HG03520 (cell line): ENCODE results near the gene PRTN3.

Experiments used
- ATAC-seq: cut with Tn5 transposase; IDR thresholded peaks from one replicate; pipeline ENCODE4 v1.9.1; 2021; ENCODE audit warnings: mild to moderate bottlenecking, moderate library complexity; ENCODE audit not compliant: unreplicated experiment

The PRTN3 gene

GRCh38 chr19:802498-803098 lies 38.2 kb upstream of the PRTN3 start:
- no peak for ATAC-seq

GRCh38 chr19:803099-803561 lies 37.7 kb upstream of the PRTN3 start:
- no peak for ATAC-seq

- no peak for ATAC-seq
Measured at GRCh38 chr19:803686-804418, 36.9 kb upstream of the PRTN3 start.

GRCh38 chr19:804419-805165 lies 36.2 kb upstream of the PRTN3 start:
- no peak for ATAC-seq

GRCh38 chr19:805166-805551 lies 35.6 kb upstream of the PRTN3 start:
- ATAC-seq = no peak

GRCh38 chr19:805600-806550 lies 34.9 kb upstream of the PRTN3 start:
- ATAC-seq = no peak

- ATAC-seq = no peak
Measured at GRCh38 chr19:806815-807421, 33.9 kb upstream of the PRTN3 start.

- ATAC-seq = no peak
Measured at GRCh38 chr19:807627-808422, 33.0 kb upstream of the PRTN3 start.

GRCh38 chr19:808423-808775 lies 32.4 kb upstream of the PRTN3 start:
- no peak for ATAC-seq

- no peak for ATAC-seq
Measured at GRCh38 chr19:810077-810855, 30.5 kb upstream of the PRTN3 start.

GRCh38 chr19:810883-811489 lies 29.8 kb upstream of the PRTN3 start:
- no peak for ATAC-seq

GRCh38 chr19:811506-812048 lies 29.2 kb upstream of the PRTN3 start:
- no peak for ATAC-seq

GRCh38 chr19:812049-812746 lies 28.6 kb upstream of the PRTN3 start:
- ATAC-seq = no peak

- no peak for ATAC-seq
Measured at GRCh38 chr19:812747-813218, 28.0 kb upstream of the PRTN3 start.

- no peak for ATAC-seq
Measured at GRCh38 chr19:813219-814151, 27.3 kb upstream of the PRTN3 start.
